Measurements from ENCODE around the gene BRD8.
"Not testable (repeated sequence)": the region's sequence is repeated elsewhere in the genome, so short reads cannot be mapped to it uniquely, and the experiment has no call there.

Gene BRD8

DNA sequence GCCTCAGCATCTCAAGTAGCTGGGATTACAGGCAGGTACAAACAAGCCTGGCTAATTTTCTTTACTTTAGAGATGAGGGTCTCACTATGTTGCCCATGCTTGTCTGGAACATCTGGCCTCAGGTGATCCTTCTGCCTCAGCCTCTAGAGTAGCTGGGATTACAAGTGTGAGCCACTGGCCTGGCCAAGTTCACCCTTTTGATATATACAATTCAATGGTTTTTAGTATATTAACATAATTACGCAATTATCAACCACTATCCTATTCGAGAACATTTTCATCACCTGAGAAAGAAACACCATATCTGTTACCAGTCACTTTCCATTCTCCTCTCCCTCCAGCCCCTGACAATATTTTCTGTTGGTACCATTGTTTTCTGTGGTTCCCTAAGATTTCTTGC, 38.4 kb upstream of the BRD8 start:
- H3K9me3 ChIP-seq: no peaks in the 10 kb centered on the region
- TF ChIP-seq, protein P1, sequence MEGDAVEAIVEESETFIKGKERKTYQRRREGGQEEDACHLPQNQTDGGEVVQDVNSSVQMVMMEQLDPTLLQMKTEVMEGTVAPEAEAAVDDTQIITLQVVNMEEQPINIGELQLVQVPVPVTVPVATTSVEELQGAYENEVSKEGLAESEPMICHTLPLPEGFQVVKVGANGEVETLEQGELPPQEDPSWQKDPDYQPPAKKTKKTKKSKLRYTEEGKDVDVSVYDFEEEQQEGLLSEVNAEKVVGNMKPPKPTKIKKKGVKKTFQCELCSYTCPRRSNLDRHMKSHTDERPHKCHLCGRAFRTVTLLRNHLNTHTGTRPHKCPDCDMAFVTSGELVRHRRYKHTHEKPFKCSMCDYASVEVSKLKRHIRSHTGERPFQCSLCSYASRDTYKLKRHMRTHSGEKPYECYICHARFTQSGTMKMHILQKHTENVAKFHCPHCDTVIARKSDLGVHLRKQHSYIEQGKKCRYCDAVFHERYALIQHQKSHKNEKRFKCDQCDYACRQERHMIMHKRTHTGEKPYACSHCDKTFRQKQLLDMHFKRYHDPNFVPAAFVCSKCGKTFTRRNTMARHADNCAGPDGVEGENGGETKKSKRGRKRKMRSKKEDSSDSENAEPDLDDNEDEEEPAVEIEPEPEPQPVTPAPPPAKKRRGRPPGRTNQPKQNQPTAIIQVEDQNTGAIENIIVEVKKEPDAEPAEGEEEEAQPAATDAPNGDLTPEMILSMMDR (IDR thresholded peaks at IDR 0.05): no peak
- H3K27me3 ChIP-seq: no peaks in the 10 kb centered on the region
- H3K36me3 ChIP-seq: no peaks in the 10 kb centered on the region
- no peak overlapping the region for H3K27ac ChIP-seq
- H3K4me3 ChIP-seq (ENCODE audit: low read depth in 1 of 2, low read length in 1 of 2): no peak overlapping the region
- H3K4me1 ChIP-seq (ENCODE audit: control insufficient read depth in 1 of 2, insufficient read depth in 1 of 2, low read depth in 1 of 2, low read length in 1 of 2): peaks cover 16 to 18% of the 10 kb centered on the region in 2 experiments

DNA sequence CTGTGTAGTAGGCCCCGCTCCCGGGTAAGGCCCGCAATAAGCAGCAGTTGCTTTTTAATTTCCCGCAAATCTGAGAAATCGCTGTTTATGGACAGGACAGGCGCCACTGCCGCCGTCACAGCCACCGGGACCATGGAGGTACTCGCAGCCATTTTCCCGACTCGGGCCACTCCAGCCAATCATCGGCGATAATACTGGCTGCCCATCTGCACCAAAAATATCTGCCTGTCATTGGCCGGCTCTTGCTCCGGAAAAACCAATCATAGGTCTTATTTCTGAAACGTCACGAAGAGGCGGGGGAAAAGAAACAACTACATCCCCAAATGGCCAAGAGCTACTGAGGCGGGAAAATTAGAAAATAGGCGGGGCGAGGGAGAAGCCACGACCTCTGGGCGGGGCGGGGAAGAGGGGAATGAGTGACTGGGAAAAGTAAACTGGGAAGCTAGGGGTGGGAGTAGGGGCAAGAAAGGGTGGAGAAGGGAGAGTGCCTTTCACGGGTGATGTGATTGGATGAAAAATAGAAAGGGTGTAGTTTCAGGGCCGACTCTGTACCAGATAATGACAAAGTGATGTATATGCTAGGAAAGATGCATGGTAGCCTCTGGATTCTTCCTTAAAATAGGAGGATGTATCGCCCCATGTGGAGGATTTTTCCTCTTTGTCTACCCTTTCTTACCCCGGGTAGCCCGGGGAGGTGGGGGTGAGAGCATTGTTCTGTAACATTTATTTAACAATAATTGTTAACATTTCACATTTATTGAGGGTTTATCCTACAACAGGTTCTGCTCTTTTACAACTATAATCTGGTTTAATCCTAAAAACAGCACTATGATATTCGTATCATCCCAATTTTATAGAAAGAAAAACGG, 35.0 kb upstream of the BRD8 start, which contains the start of gene CDC23:
TSS of gene CDC23 (minus strand) at position 163 of the 869 bp plus-strand sequence. CDS start at position 152, 11 bp downstream.
- Histone ChIP-seq H3K27ac (peak within 1 kb of the TSS; percentile 63), H3K9me3 (no peaks in the 10 kb centered on the region), H3K36me3 (no peaks in the 10 kb centered on the region), H3K4me3 (ENCODE audit: low read depth in 1 of 2, low read length in 1 of 2) (peak within 1 kb of the TSS; percentile 80 to 87), H3K27me3 (no peaks in the 10 kb centered on the region), H3K4me1 (ENCODE audit: control insufficient read depth in 1 of 2, insufficient read depth in 1 of 2, low read depth in 1 of 2, low read length in 1 of 2) (peaks cover 16 to 18% of the 10 kb centered on the region in 2 experiments)
- TF ChIP-seq, protein P1 (IDR thresholded peaks at IDR 0.05): peak; percentile 35

DNA sequence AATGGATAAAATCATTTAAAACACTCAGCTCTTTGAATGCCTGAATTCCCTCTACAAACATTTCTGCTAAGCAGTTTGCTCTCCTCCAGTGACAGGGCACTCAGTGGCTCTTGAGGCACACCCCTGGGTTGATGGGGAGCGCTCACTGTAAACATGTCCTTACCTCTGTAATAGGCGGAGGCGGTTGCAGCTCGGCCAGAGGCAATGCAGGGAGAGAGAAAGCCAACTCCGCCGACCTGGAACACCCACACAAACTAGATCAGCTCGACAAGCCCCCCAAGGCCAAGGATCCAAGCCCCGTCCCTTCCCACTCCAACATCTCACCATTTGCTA, 34.4 kb upstream of the BRD8 start:
- TF ChIP-seq, protein P1 (IDR thresholded peaks at IDR 0.05): no peak
- H3K9me3 ChIP-seq: no peaks in the 10 kb centered on the region
- peak overlapping the region; percentile 63 for H3K27ac ChIP-seq
- peak overlapping the region; percentile 80 to 87 for H3K4me3 ChIP-seq (ENCODE audit: low read depth in 1 of 2, low read length in 1 of 2)
- H3K36me3 ChIP-seq: no peaks in the 10 kb centered on the region
- H3K27me3 ChIP-seq: no peaks in the 10 kb centered on the region
- H3K4me1 ChIP-seq (ENCODE audit: control insufficient read depth in 1 of 2, insufficient read depth in 1 of 2, low read depth in 1 of 2, low read length in 1 of 2): peaks cover 16 to 18% of the 10 kb centered on the region in 2 experiments

DNA sequence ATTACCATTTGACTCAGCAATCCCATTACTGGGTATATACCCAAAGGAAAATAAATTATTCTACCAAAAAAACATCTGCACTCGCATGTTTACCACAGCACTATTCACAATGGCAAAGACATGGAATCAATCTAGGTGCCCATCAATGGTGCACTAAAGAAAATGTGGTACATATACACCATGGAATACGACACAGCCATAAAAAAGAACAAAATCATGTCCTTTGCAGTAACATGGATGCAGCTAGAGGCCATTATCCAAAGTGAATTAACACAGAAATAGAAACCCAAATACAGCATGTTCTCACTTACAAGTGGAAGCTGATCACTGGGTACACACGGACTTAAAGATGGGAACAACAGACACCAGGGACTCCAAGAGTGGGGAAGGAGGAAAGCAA, 32.6 kb upstream of the BRD8 start:
- TF ChIP-seq, protein P1 (IDR thresholded peaks at IDR 0.05): no peak
- Histone ChIP-seq H3K36me3 (peaks cover 4% of the 10 kb centered on the region), H3K9me3 (no peaks in the 10 kb centered on the region), H3K27ac (no peak overlapping the region), H3K27me3 (no peaks in the 10 kb centered on the region), H3K4me3 (ENCODE audit: low read depth in 1 of 2, low read length in 1 of 2) (no peak overlapping the region), H3K4me1 (ENCODE audit: control insufficient read depth in 1 of 2, insufficient read depth in 1 of 2, low read depth in 1 of 2, low read length in 1 of 2) (peaks cover 16 to 18% of the 10 kb centered on the region in 2 experiments)

DNA sequence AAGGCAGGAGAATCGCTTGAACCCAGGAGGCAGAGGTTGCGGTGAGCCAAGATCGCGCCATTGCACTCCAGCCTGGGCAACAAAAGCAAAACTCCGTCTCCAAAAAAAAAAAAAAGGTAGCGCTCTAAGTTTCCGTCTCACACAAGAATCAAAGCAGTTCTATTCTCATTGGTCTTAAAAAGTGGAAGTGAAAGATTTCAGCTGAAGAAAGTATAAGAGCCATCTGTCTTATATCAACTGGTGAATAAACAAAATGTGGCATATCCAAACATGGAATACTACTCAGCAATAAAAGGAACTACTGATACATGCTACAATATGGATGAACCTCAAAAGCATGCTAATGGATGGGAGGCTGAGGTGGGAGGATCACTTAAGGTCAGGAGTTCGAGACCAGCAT, 15.4 kb upstream of the BRD8 start:
- peaks cover 42% of the 10 kb centered on the region for H3K36me3 ChIP-seq
- not testable (repeated sequence) for H3K4me3 ChIP-seq (ENCODE audit: low read depth in 1 of 2, low read length in 1 of 2); H3K4me1 ChIP-seq (ENCODE audit: control insufficient read depth in 1 of 2, insufficient read depth in 1 of 2, low read depth in 1 of 2, low read length in 1 of 2); H3K27ac ChIP-seq; H3K27me3 ChIP-seq; H3K9me3 ChIP-seq

DNA sequence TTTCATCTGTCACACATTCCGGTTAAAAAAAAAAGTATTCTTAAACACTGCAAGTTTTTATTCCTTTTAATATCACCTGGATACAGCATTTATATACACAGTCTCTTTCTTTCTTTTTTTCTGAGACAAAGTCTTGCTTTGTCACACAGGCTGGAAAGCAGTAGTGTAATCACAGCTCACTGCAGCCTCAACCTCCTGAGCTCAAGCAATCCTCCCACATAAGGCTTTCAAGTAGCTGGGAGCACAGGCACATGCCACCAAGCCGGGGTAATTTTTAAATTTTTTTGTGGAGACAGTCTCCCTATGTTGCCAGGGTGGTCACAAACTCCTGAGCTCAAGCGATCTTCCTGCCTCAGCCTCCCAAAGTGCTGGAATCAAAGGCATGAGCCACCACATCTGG, 14.4 kb upstream of the BRD8 start:
- Histone ChIP-seq H3K9me3 (no peaks in the 10 kb centered on the region), H3K27me3 (no peaks in the 10 kb centered on the region), H3K36me3 (peaks cover 45% of the 10 kb centered on the region), H3K27ac (no peak overlapping the region), H3K4me1 (ENCODE audit: control insufficient read depth in 1 of 2, insufficient read depth in 1 of 2, low read depth in 1 of 2, low read length in 1 of 2) (no peaks in the 10 kb centered on the region), H3K4me3 (ENCODE audit: low read depth in 1 of 2, low read length in 1 of 2) (no peak overlapping the region)
- TF ChIP-seq, protein P1 (IDR thresholded peaks at IDR 0.05): no peak
